K562 (cell line): ENCODE data around the gene TRERF1. TPM values are rescaled to one million over a fixed set of nuclear protein-coding genes. Genes with fewer than 3 reads are reported as not detected.

Experiments used
- ATAC-seq: fragments of 200-7000 bp; cut with Tn5 transposase; 3 replicates; pipeline ENCODE4 v1.9.1; 2020; ENCODE audit warnings: moderate library complexity
- BruUV-seq: library from RNA; stranded (reverse); fragments of 400-500 nt; replicated peaks from 2 replicates; lab custom pipeline; 2021; lab: Mats Ljungman, UMichigan
- CTCF ChIA-PET: fragments of 300-600 bp; formaldehyde crosslinking; extraction: SDS; loops from one replicate; lab custom pipeline; 2021; ENCODE audit warnings: low intra/inter-chr PET ratio; lab: Yijun Ruan, JAX
- POLR2A ChIA-PET: fragments of 300-600, 350-650 bp; sonication (Branson Sonifier 250); formaldehyde crosslinking; extraction: SDS; loops from one replicate; lab custom pipeline; 2021; ENCODE audit warnings: antibody characterized with exemption, inconsistent platforms; lab: Yijun Ruan, JAX
- DNase-seq, 4 experiments: peaks; one replicate each; pipeline versions ENCODE4 v3.0.0 to v3.0.0-alpha.2; 2011 to 2018; ENCODE audit warnings: low spot score in 3 of 4, mixed read lengths in 3 of 4; ENCODE audit errors: extremely low read depth in 1 of 4
- FAIRE-seq: peaks from 2 replicates; lab custom pipeline; 2011; peaks lifted over from hg19 to GRCh38; lab: Jason Lieb, UNC
- H2AFZ ChIP-seq: 2 replicates; pipeline ENCODE4 v1.6.0; 2011; ENCODE audit warnings: low read depth, low read length, control low read depth, inconsistent platforms
- H3K27ac ChIP-seq: fragments of 200-600 bp; 3 replicates; pipeline ENCODE4 v1.8.0; 2011; ENCODE audit warnings: low read depth, mild to moderate bottlenecking, control low read depth, inconsistent platforms, low read length, moderate library complexity, mixed read lengths; ENCODE audit errors: extremely low read depth
- H3K27me3 ChIP-seq, 2 experiments: fragments of 300-600 bp in 1 of 2; 2 replicates in 1 of 2; 3 replicates in 1 of 2; pipeline versions ENCODE4 v1.6.0 to v1.8.0; 2011; ENCODE audit warnings: inconsistent platforms in 2 of 2, low read length in 2 of 2, mild to moderate bottlenecking in 1 of 2, mixed read lengths in 1 of 2, moderate library complexity in 1 of 2; ENCODE audit not compliant: control insufficient read depth in 2 of 2, insufficient read depth in 2 of 2
- H3K36me3 ChIP-seq: fragments of 300-600 bp; 3 replicates; pipeline ENCODE4 v1.8.0; 2011; ENCODE audit warnings: mild to moderate bottlenecking, low read length, inconsistent platforms; ENCODE audit not compliant: control insufficient read depth, insufficient read depth
- H3K4me1 ChIP-seq, 2 experiments: fragments of 200-600 bp in 1 of 2; replicated peaks in 1 of 2; 2 replicates in 1 of 2; 3 replicates in 1 of 2; pipeline versions ENCODE4 v1.5.1 to v1.8.0; 2011; ENCODE audit warnings: inconsistent platforms in 2 of 2, low read length in 2 of 2, mild to moderate bottlenecking in 1 of 2, mixed read lengths in 1 of 2, moderate library complexity in 1 of 2; ENCODE audit not compliant: control insufficient read depth in 2 of 2, insufficient read depth in 2 of 2
- H3K4me2 ChIP-seq: 2 replicates; pipeline ENCODE4 v1.6.1; 2011; ENCODE audit warnings: low read length, control low read depth, inconsistent platforms, mixed read lengths; ENCODE audit not compliant: insufficient read depth
- H3K4me3 ChIP-seq: fragments of 200-600 bp; sonication (generic), shearing (Covaris generic); 2 replicates; pipeline ENCODE4 v1.5.1; 2016; ENCODE audit warnings: control low read depth, inconsistent platforms
- H3K79me2 ChIP-seq: fragments of 200-600 bp; 3 replicates; pipeline ENCODE4 v1.8.0; 2011; ENCODE audit warnings: low read length, inconsistent platforms; ENCODE audit not compliant: control insufficient read depth, insufficient read depth
- H3K9ac ChIP-seq, 2 experiments: 2 replicates each; pipeline versions ENCODE4 v1.6.0 to v1.6.1; 2011; ENCODE audit warnings: low read depth in 2 of 2, low read length in 2 of 2, control low read depth in 1 of 2, inconsistent platforms in 1 of 2, mild to moderate bottlenecking in 1 of 2, mixed read lengths in 1 of 2; ENCODE audit not compliant: insufficient read depth in 1 of 2
- H3K9me1 ChIP-seq: one replicate; pipeline ENCODE4 v1.6.0; 2011; ENCODE audit warnings: inconsistent platforms, mild to moderate bottlenecking, low read length, moderate library complexity; ENCODE audit not compliant: control insufficient read depth, insufficient read depth
- H3K9me3 ChIP-seq: replicated peaks from 2 replicates; pipeline ENCODE4 v1.5.1; 2011; ENCODE audit warnings: low read depth, low read length, inconsistent platforms; ENCODE audit not compliant: control insufficient read depth, insufficient read depth
- H4K20me1 ChIP-seq: replicated peaks from 2 replicates; pipeline ENCODE4 v1.6.1; 2011; ENCODE audit warnings: low read length, inconsistent platforms, mixed read lengths; ENCODE audit not compliant: control insufficient read depth, insufficient read depth
- ATF4 ChIP-seq: fragments of 450-650 bp; formaldehyde crosslinking; IDR thresholded peaks from 2 replicates; pipeline ENCODE4 v1.4.0; 2022; ENCODE audit warnings: mild to moderate bottlenecking, moderate library complexity
- BACH1 ChIP-seq: fragments of 200-800 bp; sonication (Bioruptor generic); IDR thresholded peaks from 2 replicates; pipeline ENCODE4 v1.6.1; 2016; ENCODE audit warnings: missing genetic modification characterization, missing compliant biosample characterization
- GTF2E2 ChIP-seq: fragments of 200-800 bp; sonication (Bioruptor generic); IDR thresholded peaks from 2 replicates; pipeline ENCODE4 v1.6.1; 2016; ENCODE audit warnings: missing genetic modification characterization, missing compliant biosample characterization
- KLF16 ChIP-seq: IDR thresholded peaks from 2 replicates; pipeline ENCODE4 v1.6.1; 2016; ENCODE audit warnings: antibody characterized with exemption
- SFPQ ChIP-seq: fragments of 200-400 bp; formaldehyde crosslinking; IDR thresholded peaks from 2 replicates; pipeline ENCODE4 v1.6.1; 2017; ENCODE audit warnings: mild to moderate bottlenecking, low read depth, low read length, moderate library complexity
- TAF15 ChIP-seq: fragments of 200-400 bp; formaldehyde crosslinking; IDR thresholded peaks from 2 replicates; pipeline ENCODE4 v1.6.1; 2017; ENCODE audit warnings: mild to moderate bottlenecking, low read depth, low read length, moderate library complexity
- VEZF1 ChIP-seq: fragments of 200-800 bp; sonication (Bioruptor generic); IDR thresholded peaks from 2 replicates; pipeline ENCODE4 v1.6.1; 2017; ENCODE audit warnings: missing genetic modification characterization, missing compliant biosample characterization
- ZC3H8 ChIP-seq: fragments of 450-650 bp; IDR thresholded peaks from 2 replicates; pipeline ENCODE4 v1.6.1; 2017
- WGBS: fragments of 100-300 bp; shearing (Covaris generic); methylation state at CpG from one replicate; pipeline ENCODE4 v1.1.6; 2016; ENCODE audit warnings: low coverage, mixed read lengths; ENCODE audit not compliant: insufficient coverage; ENCODE audit errors: missing lambda C conversion rate; 5-methylcytosine and 5-hydroxymethylcytosine counted together
- in situ Hi-C: fragments of 300-500 bp; cut with MboI; formaldehyde crosslinking; loops from 4 replicates; pipeline ENCODE4 v1.15.0; 2018; ENCODE audit warnings: inconsistent platforms, mixed read lengths
- intact Hi-C: fragments of 100-400 bp; cut with micrococcal nuclease; formaldehyde crosslinking; loops from 2 replicates; pipeline ENCODE4 v1.14.2; 2022
- polyA plus RNA-seq, 8 experiments: library from polyadenylated mRNA; depleted of rRNA in 4 of 8; stranded (reverse) in 5 of 8; unstranded in 3 of 8; fragments of >200 nt; fragmentation: Nextera tagmentation in 2 of 8; fragmentation: Illumina TruSeq in 1 of 8; extraction: Ambion mirVana in 2 of 8; extraction: Trizol in 1 of 8; gene quantifications; 2 replicates each; pipeline versions ENCODE4 v1.2.1 to v1.2.3, GENCODE V29; 2011 to 2014; ENCODE audit warnings: inconsistent platforms in 1 of 8, missing spikeins in 1 of 8
- total RNA-seq, 7 experiments: library from RNA; depleted of rRNA in 6 of 7; stranded (reverse); fragments of >200 nt in 6 of 7; fragmentation: Illumina TruSeq in 2 of 7; extraction: Trizol in 2 of 7; gene quantifications; 2 replicates each; pipeline versions ENCODE4 v1.2.1 to v1.2.3, GENCODE V29; 2011 to 2021; ENCODE audit warnings: low replicate concordance in 1 of 7

The TRERF1 gene
- total and polyA plus RNA-seq, 9 of the 15 experiments (the other 6 are each of a cell fraction or from before 2014, with no cell fraction given), result 0.04 to 0.20 (median 0.07) TPM; not detected in 3

- peaks cover 2% of the 10 kb centered on the region for H3K79me2 ChIP-seq
- no peak for FAIRE-seq
- WGBS, result 55% methylated on average over 7 of the region's 7 CpGs
- H3K4me3 ChIP-seq, result no peak overlapping the region
- peaks cover 5 to 16% of the 10 kb centered on the region in 2 experiments; a peak in 4 of 5 replicates for H3K4me1 ChIP-seq
- no peak for ATAC-seq
- CTCF ChIA-PET, result interaction anchor here (0.6 kb wide), 1 partner anchor 129 kb away, joined by 3 read pairs; no protein-coding TSS in a partner anchor
- H3K9ac ChIP-seq, result no peak overlapping the region
- H3K4me2 ChIP-seq, result no peak overlapping the region
- BruUV-seq, result no TSS peak
- DNase-seq, result no peak
- TF ChIP-seq ATF4, result no peak
- no peak for TF ChIP-seq ZC3H8
- TF ChIP-seq BACH1, result no peak
- TF ChIP-seq GTF2E2, result no peak
- TF ChIP-seq KLF16, result no peak
- TF ChIP-seq, all 486 proteins: peak for 0
- POLR2A ChIA-PET, result no interaction called here
- Histone ChIP-seq H3K27me3 (no peaks in the 10 kb centered on the region), H3K9me1 (no peaks in the 10 kb centered on the region), H3K9me3 (no peaks in the 10 kb centered on the region), H3K27ac (no peak overlapping the region), H4K20me1 (no peaks in the 10 kb centered on the region), H3K36me3 (no peaks in the 10 kb centered on the region), H2AFZ (no peak overlapping the region; the same call in 1 of the 2 replicates)
- intact Hi-C loops (no loop called here), in situ Hi-C loops (loop anchor here (10.0 kb wide), 1 partner anchor 438 kb away; the partner anchor contains the start of genes PRICKLE4 and TOMM6)
These were observed 229.3 kb downstream of the TRERF1 start for GRCh38 chr6:42222448-42222847.

- ChIA-PET POLR2A (interaction anchor here (0.6 kb wide), 1 partner anchor 130 kb away, joined by 3 read pairs; no protein-coding TSS in a partner anchor), CTCF (no interaction called here)
- Histone ChIP-seq H4K20me1 (no peaks in the 10 kb centered on the region), H3K27me3 (no peaks in the 10 kb centered on the region), H3K9me3 (no peaks in the 10 kb centered on the region), H3K9me1 (no peaks in the 10 kb centered on the region), H3K27ac (no peak overlapping the region), H3K36me3 (no peaks in the 10 kb centered on the region), H3K4me3 (no peak overlapping the region), H3K79me2 (peaks cover 11% of the 10 kb centered on the region), H3K4me1 (peaks cover 2 to 10% of the 10 kb centered on the region in 2 experiments; a peak in 4 of 5 replicates), H2AFZ (peak overlapping the region; percentile 61), H3K9ac (no peak overlapping the region; a peak in 1 of 4 replicates), H3K4me2 (no peak overlapping the region)
- FAIRE-seq (no peak), ATAC-seq (no peak), DNase-seq (no peak)
- intact Hi-C loops, result no loop called here
- TF ChIP-seq VEZF1 (CRISPR knock-in tag) (no peak), SFPQ (no peak), TAF15 (no peak)
- BruUV-seq, result no TSS peak
- WGBS, result 30% methylated on average over 4 of the region's 4 CpGs
- in situ Hi-C loops, result loop anchor here (10.0 kb wide), 1 partner anchor 437 kb away; the partner anchor contains the start of genes PRICKLE4 and TOMM6
These were observed 230.2 kb downstream of the TRERF1 start for GRCh38 chr6:42221546-42221945.
